HG03103 (cell line): Measurements from ENCODE around the gene TRIM24.
"Not testable (repeated sequence)": the region's sequence is repeated elsewhere in the genome, so short reads cannot be mapped to it uniquely, and the experiment has no call there.

Experiments used
- ATAC-seq: cut with Tn5 transposase; IDR thresholded peaks from one replicate; pipeline ENCODE4 v1.9.1; 2021; ENCODE audit warnings: low read depth; ENCODE audit not compliant: unreplicated experiment

The TRIM24 gene

GRCh38 chr7:138491612-138492386 is 31.7 kb downstream of the TRIM24 start:
- no peak for ATAC-seq

GRCh38 chr7:138492423-138492822 is 32.4 kb downstream of the TRIM24 start:
- no peak for ATAC-seq

- ATAC-seq = no peak
Measured at GRCh38 chr7:138493535-138493934, 33.5 kb downstream of the TRIM24 start.

- ATAC-seq = no peak
Measured at GRCh38 chr7:138495485-138495884, 35.4 kb downstream of the TRIM24 start.

- no peak for ATAC-seq
Measured at GRCh38 chr7:138499340-138499739, 39.3 kb downstream of the TRIM24 start.

- not testable (repeated sequence) for ATAC-seq
Measured at GRCh38 chr7:138500303-138500702, 40.2 kb downstream of the TRIM24 start.

- ATAC-seq = no peak
Measured at GRCh38 chr7:138500892-138501291, 40.8 kb downstream of the TRIM24 start.

- no peak for ATAC-seq
Measured at GRCh38 chr7:138502023-138502767, 42.1 kb downstream of the TRIM24 start.

GRCh38 chr7:138505361-138505873 is 45.4 kb downstream of the TRIM24 start:
- no peak for ATAC-seq

- no peak for ATAC-seq
Measured at GRCh38 chr7:138506764-138507163, 46.7 kb downstream of the TRIM24 start.

- ATAC-seq = no peak
Measured at GRCh38 chr7:138510003-138510402, 49.9 kb downstream of the TRIM24 start.

- no peak for ATAC-seq
Measured at GRCh38 chr7:138512092-138512858, 52.2 kb downstream of the TRIM24 start.

GRCh38 chr7:138512885-138513284 is 52.8 kb downstream of the TRIM24 start:
- no peak for ATAC-seq

- ATAC-seq = no peak
Measured at GRCh38 chr7:138513344-138513871, 53.3 kb downstream of the TRIM24 start.

GRCh38 chr7:138514044-138514443 is 54.0 kb downstream of the TRIM24 start:
- ATAC-seq = no peak

- peak; percentile 74 for ATAC-seq
Measured at GRCh38 chr7:138515001-138515528, 55.0 kb downstream of the TRIM24 start.

- ATAC-seq = no peak
Measured at GRCh38 chr7:138519061-138519798, 59.2 kb downstream of the TRIM24 start.

GRCh38 chr7:138520742-138521141 is 60.7 kb downstream of the TRIM24 start:
- ATAC-seq = no peak

GRCh38 chr7:138521837-138522461 is 61.9 kb downstream of the TRIM24 start:
- ATAC-seq = no peak
